Activated CD4-positive, CD25-positive, alpha-beta regulatory T cell (primary cell): Measurements from ENCODE around the gene GALNT17.
"Not testable (repeated sequence)": the region's sequence is repeated elsewhere in the genome, so short reads cannot be mapped to it uniquely, and the experiment has no call there.

Experiments
- DNase-seq, 4 experiments: peaks; one replicate each; lab custom pipeline; 2025; lab: John Stamatoyannopoulos, UW

Gene GALNT17

GRCh38 chr7:71696511-71696910, 564.6 kb downstream of the GALNT17 start:
- no peak for DNase-seq

DNA sequence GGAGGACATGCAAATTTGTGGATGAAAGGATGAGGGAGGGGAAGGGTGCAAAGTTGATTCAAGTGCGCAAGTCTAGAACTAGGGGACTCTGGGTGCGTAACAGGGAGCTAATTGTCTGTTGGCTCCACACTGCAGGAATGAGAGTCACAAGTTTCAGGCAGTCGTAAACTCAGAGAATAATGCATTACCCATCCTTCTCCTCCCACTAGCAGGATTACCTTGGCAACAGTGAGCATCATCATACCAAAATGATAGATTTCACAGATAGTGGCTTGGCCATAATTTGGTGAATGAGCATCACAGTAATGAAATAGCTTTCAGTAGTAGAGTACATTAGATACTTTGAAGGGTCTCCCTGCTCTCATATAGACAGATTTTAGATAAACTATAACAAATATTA, 565.5 kb downstream of the GALNT17 start:
- no peak for DNase-seq

DNA sequence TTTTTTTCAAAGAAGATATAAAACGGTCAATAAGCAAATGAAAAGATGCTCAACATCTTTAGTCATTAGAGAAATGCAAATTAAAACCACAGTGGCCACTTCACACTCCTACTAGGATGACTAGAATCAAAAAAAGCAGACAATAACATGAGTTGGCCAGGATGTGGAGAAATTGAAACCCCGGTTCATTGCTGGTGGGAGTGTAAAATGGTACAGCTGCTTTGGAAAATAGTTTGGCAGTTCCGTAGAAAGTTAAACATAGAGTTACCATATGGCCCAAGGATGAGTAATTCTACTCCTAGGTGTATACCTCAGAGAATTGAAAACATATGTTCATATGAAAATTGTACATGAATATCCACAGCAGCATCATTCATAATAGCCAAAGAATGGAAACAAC, 573.3 kb downstream of the GALNT17 start:
- DNase-seq: no peak

DNA sequence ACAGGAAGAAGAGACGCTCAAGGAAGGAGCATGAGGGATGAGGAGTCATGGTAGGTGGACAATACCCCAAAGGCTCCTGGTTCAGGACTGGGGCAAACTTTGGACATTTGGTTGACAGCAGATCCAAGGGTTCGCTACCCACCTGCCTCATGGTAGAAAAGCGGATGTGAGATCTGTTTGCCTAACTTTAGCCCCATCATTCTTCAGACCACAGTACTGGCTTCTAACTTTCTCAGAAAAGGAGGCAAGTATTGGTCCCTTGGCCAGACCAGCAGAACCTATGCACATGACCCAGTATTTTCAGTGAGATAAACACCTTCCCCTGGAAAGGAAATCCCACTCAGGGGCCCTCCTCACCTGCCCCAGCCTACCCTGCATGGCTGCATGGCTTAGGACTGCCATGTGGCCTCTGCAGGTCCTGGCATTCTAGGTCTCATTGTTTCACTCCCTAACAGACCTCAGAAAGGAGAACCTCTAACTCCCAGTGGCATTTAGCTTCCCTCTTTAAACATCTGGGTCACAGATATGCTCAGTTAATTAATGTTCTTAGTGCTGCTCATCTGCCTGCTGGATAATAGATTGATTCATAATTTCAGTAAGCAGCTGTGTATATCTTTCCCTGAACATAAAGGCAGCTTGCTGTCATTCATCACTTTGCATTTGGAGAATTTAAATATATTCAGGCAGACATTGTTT, 574.1 kb downstream of the GALNT17 start:
- no peak for DNase-seq

GRCh38 chr7:71706597-71706975, 574.6 kb downstream of the GALNT17 start:
- no peak for DNase-seq

- DNase-seq: no peak
Measured at GRCh38 chr7:71707041-71707440, 575.1 kb downstream of the GALNT17 start.

GRCh38 chr7:71708710-71709109, 576.8 kb downstream of the GALNT17 start:
- no peak for DNase-seq

DNA sequence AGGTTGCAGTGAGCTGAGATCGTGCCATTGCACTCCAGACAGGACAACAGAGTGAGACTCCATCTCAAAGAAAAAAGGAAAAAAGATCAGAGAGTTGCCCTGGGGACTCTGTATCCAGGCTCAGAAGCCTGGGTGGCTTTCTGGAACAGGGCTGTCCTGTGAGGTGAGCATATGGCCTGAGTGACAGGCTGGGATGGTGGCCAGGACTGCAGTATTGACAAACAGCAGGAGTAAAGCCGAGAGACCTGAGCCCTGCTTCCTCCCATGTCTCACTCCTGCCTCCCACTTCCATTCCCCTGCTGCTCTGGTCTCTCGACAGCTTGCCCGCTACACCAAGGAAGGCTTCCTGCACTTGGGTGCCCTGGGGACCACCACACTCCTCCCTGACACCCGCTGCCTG, 578.5 kb downstream of the GALNT17 start:
- DNase-seq: no peak

GRCh38 chr7:71712653-71713180, 580.8 kb downstream of the GALNT17 start:
- no peak for DNase-seq

- no peak for DNase-seq
Measured at GRCh38 chr7:71716690-71717089, 584.7 kb downstream of the GALNT17 start.

DNA sequence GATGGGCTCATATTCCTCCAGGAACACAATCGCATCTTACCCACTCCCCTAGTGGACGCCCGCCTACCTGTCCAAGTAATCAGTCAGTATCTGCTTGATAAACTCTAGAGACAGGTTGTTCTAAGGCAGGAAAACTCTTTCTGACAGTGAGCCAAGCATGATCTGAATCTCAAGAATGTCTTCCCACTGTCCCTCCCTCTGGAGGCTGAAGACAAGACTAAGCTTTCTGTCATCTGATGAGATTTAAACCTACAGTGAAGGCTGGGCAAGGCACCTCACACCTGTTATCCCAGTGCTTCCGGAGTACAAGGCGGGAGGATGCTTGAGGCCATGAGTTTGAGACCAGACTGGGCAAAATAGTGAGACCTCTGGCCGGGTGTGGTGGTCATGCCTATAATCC, 586.6 kb downstream of the GALNT17 start:
- DNase-seq: no peak

DNA sequence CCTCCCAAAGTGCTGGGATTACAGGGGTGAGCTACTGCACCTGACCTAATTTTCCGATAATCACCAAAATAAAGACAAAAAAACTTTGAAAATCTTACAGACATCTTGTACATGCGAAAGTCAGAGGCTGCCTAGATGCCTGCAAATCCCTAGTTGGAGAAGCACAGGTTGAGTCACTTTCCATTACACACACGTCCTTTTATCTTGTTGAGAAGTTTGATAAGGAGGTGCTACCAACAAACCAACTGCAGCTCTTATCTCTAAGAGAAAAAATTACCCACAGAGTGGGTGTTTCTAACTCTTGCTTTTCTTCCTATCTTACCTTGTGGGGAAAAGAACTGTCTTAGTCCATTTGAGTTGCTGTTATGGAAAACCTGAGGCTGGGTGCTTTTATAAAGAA, 589.8 kb downstream of the GALNT17 start:
- DNase-seq: no peak

- DNase-seq: no peak
Measured at GRCh38 chr7:71723859-71724258, 591.9 kb downstream of the GALNT17 start.

DNA sequence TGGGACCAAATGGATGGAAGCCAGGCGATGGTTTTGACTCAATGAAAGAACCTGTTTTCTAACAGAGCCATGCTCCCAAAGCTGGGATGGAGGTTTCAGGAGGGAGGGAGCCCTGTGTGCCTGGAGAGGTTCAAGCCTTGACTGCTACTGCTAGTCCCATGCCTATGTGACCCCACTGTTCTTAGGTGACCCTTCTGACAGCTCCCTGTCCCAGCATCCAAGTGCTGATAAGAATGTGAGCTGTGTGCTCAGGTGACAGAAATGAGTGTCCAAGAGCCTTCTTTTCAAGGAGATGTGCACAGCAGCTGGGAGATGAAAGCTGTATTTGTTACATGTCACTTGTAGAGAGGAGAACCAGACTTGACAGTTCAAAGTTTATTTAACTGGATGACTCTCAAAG, 595.4 kb downstream of the GALNT17 start:
- DNase-seq: no peak

- DNase-seq: no peak
Measured at GRCh38 chr7:71731740-71732139, 599.8 kb downstream of the GALNT17 start.

DNA sequence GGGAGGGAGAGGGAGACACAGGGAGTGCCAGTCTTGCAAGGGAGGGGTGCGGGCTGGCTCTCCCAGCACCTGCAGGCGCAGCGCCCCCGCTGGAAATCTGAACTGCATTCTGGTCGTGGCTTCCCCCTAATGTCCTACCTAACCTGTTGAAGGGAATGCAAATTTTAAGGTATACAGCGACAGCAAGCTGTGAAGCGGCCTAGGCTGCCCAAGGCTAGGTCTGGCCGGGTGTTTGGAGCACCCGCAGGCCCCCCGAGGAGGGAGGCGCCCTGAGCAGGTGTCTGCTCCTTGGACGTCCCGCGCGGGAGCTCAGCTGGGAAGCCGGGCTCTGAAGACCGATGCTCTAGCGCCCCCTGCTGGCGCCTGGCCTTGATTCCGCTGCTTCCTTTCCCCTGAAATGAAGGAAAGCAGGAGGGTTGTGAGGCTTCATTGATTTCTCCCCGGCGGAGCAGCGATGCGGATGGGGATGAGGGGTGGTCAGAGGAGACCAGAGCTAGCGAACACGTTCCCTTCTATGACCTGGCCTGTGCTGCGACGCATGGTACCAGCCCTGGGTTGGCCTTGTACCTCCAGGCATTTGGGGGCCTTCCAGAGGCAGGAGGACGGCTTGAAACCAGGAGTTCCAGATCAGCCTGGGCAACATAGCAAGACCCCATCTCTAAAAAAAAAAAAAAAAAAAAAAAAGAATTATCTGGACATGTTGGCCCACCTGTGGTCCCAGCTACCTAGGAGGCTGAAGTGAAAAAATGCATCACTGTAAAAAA, 601.3 kb downstream of the GALNT17 start:
- DNase-seq: peak in 2 of 4 experiments; percentile 3 to 12

DNA sequence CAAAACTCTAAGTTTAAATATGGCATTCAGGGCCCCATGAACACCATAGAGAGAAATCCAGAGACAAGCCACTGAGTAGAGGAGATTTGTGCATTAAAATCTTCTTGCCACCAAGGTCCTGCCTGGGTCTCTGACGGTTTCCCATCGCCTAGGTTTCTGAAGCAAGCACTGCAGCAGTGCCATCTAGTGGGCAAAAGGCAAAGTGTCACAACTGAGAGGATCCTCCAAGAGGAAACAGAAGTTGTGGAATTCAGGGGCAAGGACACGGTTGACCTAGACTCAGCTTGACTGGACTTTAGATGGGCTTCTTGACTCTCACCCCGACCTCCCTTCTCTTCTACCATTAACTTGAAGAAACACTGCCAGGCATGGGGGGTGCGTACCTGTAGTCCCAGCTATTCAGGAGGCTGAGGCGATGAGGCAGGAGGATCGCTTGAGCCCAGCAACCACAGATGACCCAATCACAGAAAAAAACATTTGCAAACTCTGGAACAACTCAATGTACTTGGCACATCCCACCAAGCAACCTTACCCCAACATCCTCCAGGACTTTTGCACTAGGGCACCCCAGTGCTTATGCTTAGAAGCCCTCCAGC, 604.1 kb downstream of the GALNT17 start:
- DNase-seq: peak in 1 of 4 experiments; percentile 2

DNA sequence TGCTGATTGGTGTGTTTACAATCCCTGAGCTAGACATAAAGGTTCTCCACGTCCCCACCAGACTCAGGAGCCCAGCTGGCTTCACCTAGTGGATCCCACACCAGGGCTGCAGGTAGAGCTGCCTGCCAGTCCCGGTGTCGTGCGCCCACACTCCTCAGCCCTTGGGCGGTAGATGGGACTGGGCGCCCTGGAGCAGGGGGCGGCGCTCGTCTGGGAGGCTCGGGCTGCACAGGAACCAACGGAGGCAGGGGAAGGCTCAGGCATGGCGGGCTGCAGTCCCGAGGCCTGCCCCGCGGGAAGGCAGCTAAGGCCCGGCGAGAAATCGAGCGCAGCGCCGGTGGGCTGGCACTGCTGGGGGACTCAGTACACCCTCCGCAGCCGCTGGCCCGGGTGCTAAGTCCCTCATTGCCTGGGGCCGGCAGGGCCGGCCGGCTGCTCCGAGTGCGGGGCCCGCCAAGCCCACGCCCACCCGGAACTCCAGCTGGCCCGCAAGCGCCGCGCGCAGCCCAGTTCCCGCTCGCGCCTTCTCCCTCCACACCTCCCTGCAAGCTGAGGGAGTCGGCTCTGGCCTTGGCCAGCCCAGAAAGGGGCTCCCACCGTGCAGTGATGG, 606.1 kb downstream of the GALNT17 start:
- DNase-seq: not testable (repeated sequence)

GRCh38 chr7:71739520-71740173, 607.7 kb downstream of the GALNT17 start:
- DNase-seq: no peak

- no peak for DNase-seq
Measured at GRCh38 chr7:71740174-71740560, 608.2 kb downstream of the GALNT17 start.

GRCh38 chr7:71746006-71746405, 614.1 kb downstream of the GALNT17 start:
- DNase-seq: no peak

- no peak for DNase-seq
Measured at GRCh38 chr7:71750290-71750689, 618.3 kb downstream of the GALNT17 start.
